OCI-LY7 (cell line): ENCODE results near the gene DDX23.

Experiments
- CTCF ChIP-seq: fragments of 200-600 bp; sonication (generic); conservative IDR thresholded peaks from 2 replicates; pipeline ENCODE4 v1.5.1; 2014; ENCODE audit warnings: mild to moderate bottlenecking, antibody characterized with exemption, low read length, moderate library complexity, mixed read lengths
- EZH2phosphoT487 ChIP-seq: fragments of 200-600 bp; sonication (generic); IDR thresholded peaks from 2 replicates; pipeline ENCODE4 v1.6.1; 2018; ENCODE audit warnings: low read depth, borderline replicate concordance, mild to moderate bottlenecking, mixed run types, antibody characterized with exemption, low read length, moderate library complexity, mixed read lengths

- TF ChIP-seq CTCF (no peak), EZH2phosphoT487 (no peak)
Observed at GRCh38 chr12:48856379-48856778, 4.4 kb upstream of the DDX23 start.
